ENCODE measurements around the gene GRHPR.
"Not testable (repeated sequence)": the region's sequence is repeated elsewhere in the genome, so short reads cannot be mapped to it uniquely, and the experiment has no call there.

The GRHPR gene

DNA sequence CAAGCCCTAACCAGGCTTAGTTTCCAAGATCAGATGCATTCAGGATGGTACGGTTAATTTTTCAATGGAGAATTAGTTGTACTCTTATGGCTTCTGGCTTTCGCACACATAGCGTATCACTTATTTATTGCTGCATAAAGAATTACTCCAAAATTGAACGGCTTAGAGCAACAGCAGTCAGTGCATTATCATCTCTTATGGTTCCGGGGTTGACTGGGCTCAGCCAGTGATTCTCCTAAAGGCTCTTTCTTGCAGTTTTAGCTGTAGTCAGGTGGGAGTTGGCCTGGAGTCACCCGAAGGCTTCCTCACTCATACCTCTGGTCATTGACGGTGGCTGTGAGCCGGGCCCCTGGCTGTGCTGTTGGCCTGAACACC, 595 bp upstream of the GRHPR start:
- no peak for DNase-seq (ENCODE audit: low read depth)

DNA sequence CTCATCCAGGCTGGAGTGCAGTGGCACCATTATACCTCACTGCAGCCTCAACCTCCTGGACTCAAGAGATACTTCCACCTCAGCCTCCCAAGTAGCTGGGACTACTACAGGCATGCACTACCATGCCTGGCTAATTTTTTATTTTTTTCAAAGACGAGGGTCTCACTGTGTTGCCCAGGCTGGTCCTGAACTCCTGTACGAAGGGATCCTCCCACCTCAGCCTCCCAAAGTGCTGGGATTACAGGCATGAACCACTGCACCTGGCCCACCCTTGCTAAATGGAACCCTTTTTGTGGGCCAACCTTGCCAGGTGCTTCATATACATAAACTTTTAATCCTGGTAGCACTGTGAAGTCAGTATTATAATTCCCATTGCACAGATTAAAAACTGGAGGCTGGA, 1.0 kb downstream of the GRHPR start:
- no peak for DNase-seq (ENCODE audit: low read depth)

DNA sequence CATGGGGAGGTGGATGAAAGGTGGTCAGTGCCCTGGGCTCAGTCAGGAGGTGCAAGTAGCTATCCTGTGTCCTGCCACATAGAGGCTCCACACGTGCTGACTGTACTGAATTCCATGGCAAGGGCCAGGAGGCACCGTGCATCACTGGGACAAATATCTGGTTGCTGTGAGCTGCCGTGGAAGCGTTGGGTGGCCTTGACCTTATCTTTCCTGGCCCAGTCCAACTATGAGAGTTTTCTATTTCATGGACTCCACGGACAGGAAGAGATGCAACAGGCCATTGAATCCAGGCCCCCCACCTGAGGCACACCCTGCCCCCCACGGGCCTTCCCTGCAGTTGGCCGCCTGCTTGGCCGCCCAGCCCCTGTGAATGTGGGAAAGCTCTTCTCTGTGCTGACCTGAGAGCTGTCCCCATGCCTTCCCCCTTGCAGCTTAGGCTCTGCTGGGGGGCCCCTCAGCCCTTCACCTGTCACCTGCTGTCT, 1.7 kb downstream of the GRHPR start:
- no peak for DNase-seq (ENCODE audit: low read depth)

GRCh38 chr9:37424686-37425297, 2.3 kb downstream of the GRHPR start:
- no peak for DNase-seq (ENCODE audit: low read depth)

DNA sequence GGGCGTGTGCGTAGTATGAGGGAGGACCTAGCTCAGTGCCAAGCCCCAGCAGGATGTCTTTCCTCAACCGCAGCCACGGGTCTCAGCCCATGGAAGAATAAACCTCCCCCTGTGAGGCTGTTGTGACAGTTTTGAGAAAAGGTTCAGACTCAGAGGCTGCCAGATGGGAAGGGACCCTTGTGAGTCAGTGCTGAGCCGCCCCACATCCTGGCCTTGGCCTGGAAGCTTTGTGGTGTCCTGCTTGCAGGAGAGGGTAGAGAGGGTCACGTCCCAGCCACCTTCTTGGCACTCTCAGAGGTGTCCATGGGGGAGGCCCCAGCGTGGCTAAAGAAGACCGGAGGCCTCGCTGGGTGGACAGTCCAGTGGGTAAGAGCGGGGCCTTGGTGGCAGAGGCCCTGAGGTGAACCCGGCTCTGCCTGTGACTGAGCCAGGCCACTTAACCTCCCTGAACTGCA, 2.8 kb downstream of the GRHPR start:
- DNase-seq (ENCODE audit: low read depth): no peak

DNA sequence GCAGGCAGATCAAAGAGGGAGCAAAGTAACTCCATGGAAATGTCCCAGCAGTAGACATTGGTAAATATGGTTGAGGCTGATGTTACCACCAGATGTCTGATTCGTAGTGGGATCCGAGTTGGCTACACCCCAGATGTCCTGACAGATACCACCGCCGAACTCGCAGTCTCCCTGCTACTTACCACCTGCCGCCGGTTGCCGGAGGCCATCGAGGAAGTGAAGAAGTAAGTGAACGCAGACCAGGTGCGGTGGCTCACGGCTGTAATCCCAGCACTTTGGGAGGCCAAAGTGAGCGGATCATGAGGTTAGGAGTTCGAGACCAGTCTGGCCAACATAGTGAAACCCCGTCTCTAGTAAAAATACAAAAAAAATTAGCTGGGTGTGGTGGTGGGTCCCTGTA, 3.9 kb downstream of the GRHPR start:
- not testable (repeated sequence) for DNase-seq (ENCODE audit: low read depth)

GRCh38 chr9:37426846-37427245, 4.3 kb downstream of the GRHPR start:
- no peak for DNase-seq (ENCODE audit: low read depth)

DNA sequence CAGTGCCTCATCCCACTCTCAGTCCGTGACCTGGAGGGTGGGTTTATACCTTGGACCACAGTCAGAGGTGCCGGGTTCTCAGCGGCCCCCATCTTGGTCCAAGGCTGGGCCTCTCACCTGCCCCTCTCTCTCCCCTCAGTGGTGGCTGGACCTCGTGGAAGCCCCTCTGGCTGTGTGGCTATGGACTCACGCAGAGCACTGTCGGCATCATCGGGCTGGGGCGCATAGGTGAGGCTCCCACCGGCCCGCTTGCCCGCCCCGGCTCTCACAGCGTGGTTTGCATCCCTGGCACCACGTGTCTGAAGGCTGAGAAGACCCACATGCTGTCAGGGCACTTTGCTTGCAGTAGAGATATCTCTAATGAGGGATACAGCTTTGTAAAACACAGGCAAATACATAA, 5.8 kb downstream of the GRHPR start:
- DNase-seq (ENCODE audit: low read depth): no peak

- DNase-seq (ENCODE audit: low read depth): no peak
These were observed 7.2 kb downstream of the GRHPR start for GRCh38 chr9:37429441-37430285.

GRCh38 chr9:37430841-37431597, 8.5 kb downstream of the GRHPR start:
- no peak for DNase-seq (ENCODE audit: low read depth)

GRCh38 chr9:37432020-37432419, 9.5 kb downstream of the GRHPR start:
- DNase-seq (ENCODE audit: low read depth): no peak

DNA sequence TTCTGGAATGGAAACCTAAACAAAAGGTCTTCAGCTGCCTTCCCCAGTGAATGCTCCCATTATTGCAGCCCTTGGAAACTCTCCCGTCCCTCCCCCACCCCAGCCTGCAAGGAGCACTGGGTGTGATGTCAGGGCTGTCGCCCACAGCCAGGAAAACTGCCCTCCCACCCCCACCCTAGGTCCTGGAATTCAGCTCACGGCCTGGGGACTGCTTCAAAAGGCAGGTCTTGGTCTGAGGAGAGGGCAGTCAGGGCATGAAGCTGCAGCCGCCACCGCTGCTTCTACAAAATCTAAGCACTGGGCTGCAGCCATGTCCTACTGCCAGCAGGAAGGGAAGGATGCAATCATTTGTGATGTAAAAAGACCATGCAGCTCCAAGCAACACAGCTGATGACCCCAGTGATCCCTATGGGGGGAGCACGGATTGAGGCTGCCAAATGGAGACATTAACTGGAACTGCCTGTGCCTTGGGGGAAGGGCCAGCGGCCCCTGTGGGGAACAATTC, 11.4 kb downstream of the GRHPR start:
- DNase-seq (ENCODE audit: low read depth): no peak

- no peak for DNase-seq (ENCODE audit: low read depth)
These were observed 14.0 kb downstream of the GRHPR start for GRCh38 chr9:37436540-37436939.

DNA sequence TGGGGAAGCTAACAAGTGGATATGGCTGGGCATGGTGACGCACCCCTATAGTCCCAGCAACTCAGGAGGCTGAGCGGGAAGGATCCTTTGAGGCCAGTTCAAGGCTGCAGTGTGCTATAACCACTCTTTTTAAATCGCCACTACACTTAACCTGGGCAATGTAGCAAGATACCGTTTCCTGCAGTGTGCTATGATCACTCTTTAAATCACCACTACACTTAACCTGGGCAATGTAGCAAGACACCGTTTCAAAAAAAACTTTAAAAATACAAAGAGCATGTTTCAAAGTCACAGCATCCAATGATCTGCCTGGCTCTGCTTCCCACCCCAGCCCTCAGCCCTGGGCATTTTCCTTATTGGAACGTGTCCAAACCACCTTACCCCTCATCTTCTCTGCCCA, 14.5 kb downstream of the GRHPR start:
- DNase-seq (ENCODE audit: low read depth): no peak

DNA sequence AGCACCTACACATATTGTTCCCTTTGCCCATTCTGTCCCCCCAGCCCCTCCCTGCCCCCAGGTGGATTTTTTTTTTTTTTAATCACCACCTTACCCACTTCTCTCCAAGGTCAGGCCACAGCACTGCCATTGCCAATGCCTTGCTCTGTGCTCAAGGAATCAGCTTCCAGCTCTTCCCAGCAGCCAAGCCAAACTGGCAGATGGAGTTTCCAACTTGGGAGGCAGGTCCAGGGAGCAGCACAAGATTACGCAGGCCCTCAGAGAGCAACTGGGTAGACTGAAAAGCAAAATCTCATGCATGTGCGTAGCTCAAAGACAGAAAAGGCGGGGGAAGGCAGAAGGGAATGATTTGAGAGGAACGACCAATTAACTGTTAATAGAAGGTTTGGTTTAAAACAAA, 15.1 kb downstream of the GRHPR start:
- no peak for DNase-seq (ENCODE audit: low read depth)

DNA sequence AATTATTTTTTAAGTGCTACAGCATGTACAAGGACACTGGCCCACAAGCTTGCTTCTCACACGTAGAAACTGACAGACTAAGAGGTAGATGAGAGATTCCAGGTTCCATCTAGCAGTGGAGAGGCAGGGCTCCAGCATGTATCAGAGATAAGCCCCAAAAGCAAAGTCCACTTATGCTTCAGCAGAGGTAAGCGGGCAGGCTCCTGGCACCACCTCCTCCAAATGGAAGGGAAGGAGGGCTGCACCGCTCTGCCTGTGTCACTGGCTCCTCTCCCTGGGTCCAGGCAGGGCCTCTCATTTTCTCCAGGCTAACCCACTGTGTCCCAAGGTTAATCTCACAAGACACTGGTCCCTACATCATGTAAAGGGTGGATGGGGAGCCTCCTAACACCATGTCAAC, 15.9 kb downstream of the GRHPR start:
- DNase-seq (ENCODE audit: low read depth): no peak

DNA sequence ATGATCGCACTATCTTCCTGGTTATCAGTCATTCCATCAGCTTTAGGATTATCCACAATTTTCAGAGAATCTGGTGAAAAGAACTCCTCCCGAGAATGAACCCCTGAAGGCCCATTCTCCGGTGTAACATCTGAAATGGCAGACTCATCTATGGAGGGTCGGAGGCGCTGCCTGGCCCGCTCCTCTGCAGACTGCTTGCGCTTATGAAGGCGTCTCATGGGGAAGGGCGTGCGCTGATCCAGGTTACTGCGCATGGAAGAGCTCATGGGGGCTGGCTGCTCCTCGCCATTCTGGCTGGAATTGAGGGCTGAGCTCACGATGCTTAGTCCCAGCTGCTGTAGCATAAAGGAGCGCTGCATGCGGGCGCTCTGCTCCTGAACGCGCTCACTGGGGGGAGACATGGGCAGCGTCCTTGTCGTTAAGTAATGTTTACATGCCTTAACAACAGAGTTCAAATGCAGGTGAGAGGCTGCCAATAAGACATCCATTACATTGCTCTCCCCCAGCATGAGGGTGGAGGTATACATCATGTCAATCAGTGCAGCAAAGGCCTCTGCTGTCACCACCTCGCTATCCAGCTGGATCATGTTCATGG, 19.4 kb downstream of the GRHPR start:
- DNase-seq (ENCODE audit: low read depth): no peak

DNA sequence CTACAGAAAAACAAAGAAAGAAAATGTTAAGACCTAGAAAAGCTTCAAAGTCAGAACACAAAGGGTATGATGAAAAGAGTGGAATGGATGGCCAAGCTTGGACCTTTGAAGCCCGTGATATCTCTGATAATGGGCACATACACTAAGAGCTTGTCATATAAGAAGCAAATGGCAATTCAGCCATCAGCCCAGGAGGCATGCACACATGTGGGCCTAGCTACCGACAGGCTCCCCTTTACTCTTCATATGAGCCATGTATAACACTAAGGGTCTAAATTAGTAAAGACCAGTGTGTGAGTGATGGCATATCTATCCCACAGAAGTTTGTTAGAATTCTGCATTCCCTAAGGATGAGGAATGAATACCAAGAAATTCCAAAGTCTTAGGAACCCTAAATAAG, 20.1 kb downstream of the GRHPR start:
- DNase-seq (ENCODE audit: low read depth): no peak

- no peak for DNase-seq (ENCODE audit: low read depth)
These were observed 21.1 kb downstream of the GRHPR start for GRCh38 chr9:37443566-37443965.

DNA sequence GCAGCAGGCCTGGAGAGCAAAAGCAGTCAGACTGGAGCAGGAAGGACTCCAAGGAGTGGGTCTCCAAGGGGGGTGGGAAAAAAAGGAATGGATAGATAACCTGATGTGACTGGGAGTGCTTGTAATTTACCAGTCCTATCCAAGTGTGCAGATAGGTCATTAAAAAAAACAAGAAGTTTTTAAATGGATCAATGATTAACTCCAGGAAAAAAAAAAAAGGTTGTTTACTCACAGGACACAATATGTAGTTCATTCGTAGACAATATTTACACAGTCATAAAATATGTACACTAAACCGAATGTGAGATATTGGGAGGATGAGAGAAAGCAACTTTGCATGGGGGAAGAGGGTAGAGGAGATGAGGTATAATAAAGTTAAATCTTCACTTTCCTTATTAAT, 22.4 kb downstream of the GRHPR start:
- DNase-seq (ENCODE audit: low read depth): no peak

DNA sequence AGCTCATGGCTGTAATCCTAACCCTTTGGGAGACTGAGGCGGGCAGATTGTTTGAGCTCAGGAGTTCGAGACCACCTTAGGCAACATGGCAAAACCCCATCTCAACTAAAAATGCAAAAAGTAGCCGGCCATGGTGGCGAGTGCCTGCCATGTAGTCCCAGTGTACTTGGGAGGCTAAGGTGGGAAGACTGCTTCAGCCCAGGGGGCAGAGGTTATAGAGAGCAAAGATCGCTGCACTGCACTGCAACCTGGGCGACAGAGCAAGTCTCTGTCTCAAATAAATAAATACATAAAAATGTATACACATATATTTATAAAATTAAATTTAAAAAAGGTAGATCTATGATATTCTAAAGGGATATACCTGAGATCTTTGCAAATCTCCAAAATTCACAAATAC, 23.3 kb downstream of the GRHPR start:
- DNase-seq (ENCODE audit: low read depth): no peak

GRCh38 chr9:37446401-37446800, 23.9 kb downstream of the GRHPR start:
- DNase-seq (ENCODE audit: low read depth): no peak
